ENCODE measurements around the gene AKT1. TPM values are rescaled to one million over a fixed set of nuclear protein-coding genes. Genes with fewer than 3 reads are reported as not detected.

The AKT1 gene
- total RNA-seq, 3 donors from 2014 or later = 122 to 176 (median 128) TPM

DNA sequence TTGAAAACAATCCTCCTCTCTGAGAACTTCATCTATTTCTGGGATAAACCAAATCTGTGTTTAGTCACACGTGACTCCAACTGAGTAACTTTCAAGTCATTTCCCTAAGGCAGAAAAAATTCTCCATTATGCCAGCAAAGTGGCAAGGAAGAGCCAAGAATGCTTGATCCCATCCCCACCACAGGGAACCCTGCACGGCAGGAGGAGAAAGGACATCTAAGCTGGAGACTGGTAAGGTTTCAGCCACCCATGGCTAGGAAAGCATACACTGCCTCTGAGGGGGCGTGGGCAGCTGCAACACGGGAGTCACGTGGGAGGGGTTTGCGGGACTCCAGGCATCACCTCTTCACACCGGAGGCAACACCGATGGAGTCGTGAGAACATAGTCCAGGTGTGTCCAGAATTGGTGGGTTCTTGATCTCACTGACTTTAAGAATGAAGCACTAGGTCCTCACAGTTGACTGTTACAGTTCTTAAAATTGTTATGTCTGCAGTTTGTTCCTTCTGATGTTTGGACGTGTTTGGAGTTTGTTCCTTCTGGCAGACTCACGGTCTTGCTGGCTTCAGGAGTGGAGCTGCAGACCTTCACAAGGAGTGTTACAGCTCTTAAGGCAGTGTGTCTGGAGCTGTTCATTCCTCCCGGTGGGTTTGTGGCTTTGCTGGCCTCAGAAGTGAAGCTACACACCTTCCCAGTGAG lies 45.3 kb downstream of the AKT1 start:
- Histone ChIP-seq H3K4me3 (no peak overlapping the region), H3K9me3 (no peaks in the 10 kb centered on the region), H3K36me3 (ENCODE audit: low read depth) (no peaks in the 10 kb centered on the region), H3K4me1 (ENCODE audit: low read depth) (peaks cover 49% of the 10 kb centered on the region)
- ATAC-seq = no peak
- intact Hi-C loops (cut with DNase I, micrococcal nuclease) = no loop called here
- TF ChIP-seq, protein P1, sequence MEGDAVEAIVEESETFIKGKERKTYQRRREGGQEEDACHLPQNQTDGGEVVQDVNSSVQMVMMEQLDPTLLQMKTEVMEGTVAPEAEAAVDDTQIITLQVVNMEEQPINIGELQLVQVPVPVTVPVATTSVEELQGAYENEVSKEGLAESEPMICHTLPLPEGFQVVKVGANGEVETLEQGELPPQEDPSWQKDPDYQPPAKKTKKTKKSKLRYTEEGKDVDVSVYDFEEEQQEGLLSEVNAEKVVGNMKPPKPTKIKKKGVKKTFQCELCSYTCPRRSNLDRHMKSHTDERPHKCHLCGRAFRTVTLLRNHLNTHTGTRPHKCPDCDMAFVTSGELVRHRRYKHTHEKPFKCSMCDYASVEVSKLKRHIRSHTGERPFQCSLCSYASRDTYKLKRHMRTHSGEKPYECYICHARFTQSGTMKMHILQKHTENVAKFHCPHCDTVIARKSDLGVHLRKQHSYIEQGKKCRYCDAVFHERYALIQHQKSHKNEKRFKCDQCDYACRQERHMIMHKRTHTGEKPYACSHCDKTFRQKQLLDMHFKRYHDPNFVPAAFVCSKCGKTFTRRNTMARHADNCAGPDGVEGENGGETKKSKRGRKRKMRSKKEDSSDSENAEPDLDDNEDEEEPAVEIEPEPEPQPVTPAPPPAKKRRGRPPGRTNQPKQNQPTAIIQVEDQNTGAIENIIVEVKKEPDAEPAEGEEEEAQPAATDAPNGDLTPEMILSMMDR (IDR thresholded peaks at IDR 0.05) = no peak
- DNase-seq = peak in 1 of 3 donors; percentile 39

- intact Hi-C loops (cut with DNase I, micrococcal nuclease) = no loop called here
- peaks cover 43% of the 10 kb centered on the region for H3K4me1 ChIP-seq (ENCODE audit: low read depth)
- no peak overlapping the region for H3K4me3 ChIP-seq
- no peaks in the 10 kb centered on the region for H3K9me3 ChIP-seq
- TF ChIP-seq, protein P1 (IDR thresholded peaks at IDR 0.05) = no peak
- H3K36me3 ChIP-seq (ENCODE audit: low read depth) = no peaks in the 10 kb centered on the region
- ATAC-seq (peak; percentile 33), DNase-seq (peak; percentile 52 to 73 (median 68))
Observed at GRCh38 chr14:104749111-104749649, 46.4 kb downstream of the AKT1 start.

DNA sequence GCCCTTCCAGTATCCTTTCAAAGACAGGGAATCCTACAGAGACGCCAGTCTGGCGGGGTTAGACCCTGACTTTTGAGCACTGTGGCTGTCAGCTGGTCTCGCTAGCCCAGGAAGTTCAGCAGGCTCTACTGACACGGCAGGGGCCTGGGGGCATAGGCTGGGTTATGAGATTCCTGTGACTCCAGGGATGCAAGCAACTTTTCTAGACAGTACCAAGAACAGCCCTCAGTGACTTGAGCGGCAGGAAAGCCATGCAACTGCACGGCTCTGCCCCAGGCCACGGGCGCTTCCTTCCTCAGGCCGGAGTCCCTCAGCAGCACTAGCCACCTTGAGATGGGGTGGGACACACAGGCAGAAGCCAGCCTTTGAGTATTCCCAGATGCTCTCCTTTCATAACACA lies 47.7 kb downstream of the AKT1 start:
- peak in 1 of 3 donors; percentile 31 for DNase-seq
- Histone ChIP-seq H3K4me1 (ENCODE audit: low read depth) (peaks cover 37% of the 10 kb centered on the region), H3K36me3 (ENCODE audit: low read depth) (no peaks in the 10 kb centered on the region), H3K4me3 (no peak overlapping the region), H3K9me3 (no peaks in the 10 kb centered on the region)
- intact Hi-C loops (cut with DNase I, micrococcal nuclease) = no loop called here
- no peak for ATAC-seq
- TF ChIP-seq, protein P1 (IDR thresholded peaks at IDR 0.05) = no peak

- Histone ChIP-seq H3K4me1 (ENCODE audit: low read depth) (peaks cover 34% of the 10 kb centered on the region), H3K9me3 (no peaks in the 10 kb centered on the region), H3K4me3 (no peak overlapping the region), H3K36me3 (ENCODE audit: low read depth) (no peaks in the 10 kb centered on the region)
- DNase-seq (peak; percentile 50 to 62 (median 57)), ATAC-seq (peak; percentile 62)
- TF ChIP-seq, protein P1 (IDR thresholded peaks at IDR 0.05) = no peak
- intact Hi-C loops (cut with DNase I, micrococcal nuclease) = no loop called here
Observed at GRCh38 chr14:104746934-104747481, 48.5 kb downstream of the AKT1 start.

DNA sequence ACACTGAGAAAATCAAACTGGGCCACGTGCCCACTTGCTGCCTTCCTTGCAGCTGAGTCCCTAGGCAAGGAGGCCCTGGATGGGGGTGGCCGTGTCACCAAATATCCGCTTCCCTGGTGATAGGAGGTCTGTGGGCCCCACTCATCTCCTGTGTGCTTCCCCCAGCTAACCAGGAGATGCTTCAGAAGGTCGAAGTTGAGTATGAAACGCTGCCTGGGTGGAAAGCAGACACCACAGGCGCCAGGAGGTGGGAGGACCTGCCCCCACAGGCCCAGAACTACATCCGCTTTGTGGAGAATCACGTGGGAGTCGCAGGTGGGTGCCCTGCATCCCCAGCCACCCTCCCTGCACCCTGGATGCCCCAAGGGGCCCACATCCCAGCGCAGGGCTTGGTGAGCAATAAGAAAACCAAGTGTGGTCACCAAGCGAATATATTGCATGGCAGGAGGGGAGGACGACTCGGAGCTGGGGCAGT lies 49.4 kb downstream of the AKT1 start:
- DNase-seq = peak in 1 of 3 donors; percentile 41
- H3K4me1 ChIP-seq (ENCODE audit: low read depth) = peaks cover 33% of the 10 kb centered on the region
- TF ChIP-seq, protein P1 (IDR thresholded peaks at IDR 0.05) = no peak
- no peak overlapping the region for H3K4me3 ChIP-seq
- intact Hi-C loops (cut with DNase I, micrococcal nuclease) = no loop called here
- no peaks in the 10 kb centered on the region for H3K9me3 ChIP-seq
- no peak for ATAC-seq
- H3K36me3 ChIP-seq (ENCODE audit: low read depth) = no peaks in the 10 kb centered on the region
